ENCODE results near the gene SOCS3.

SOCS3 gene

GRCh38 chr17:78390241-78391050 lies 30.6 kb upstream of the SOCS3 start:
- no peak for DNase-seq (ENCODE audit: low read depth, low spot score)

- no peak for DNase-seq (ENCODE audit: low read depth, low spot score)
Measured at GRCh38 chr17:78387977-78388941, 28.4 kb upstream of the SOCS3 start.

GRCh38 chr17:78384479-78385175 lies 24.8 kb upstream of the SOCS3 start:
- no peak for DNase-seq (ENCODE audit: low read depth, low spot score)

- peak; percentile 97 for DNase-seq (ENCODE audit: low read depth, low spot score)
Measured at GRCh38 chr17:78383725-78384471, 24.0 kb upstream of the SOCS3 start.

- no peak for DNase-seq (ENCODE audit: low read depth, low spot score)
Measured at GRCh38 chr17:78381601-78382232, 21.8 kb upstream of the SOCS3 start.

GRCh38 chr17:78380370-78380769 lies 20.5 kb upstream of the SOCS3 start:
- DNase-seq (ENCODE audit: low read depth, low spot score), result no peak

GRCh38 chr17:78379131-78379491 lies 19.2 kb upstream of the SOCS3 start:
- DNase-seq (ENCODE audit: low read depth, low spot score), result no peak

- no peak for DNase-seq (ENCODE audit: low read depth, low spot score)
Measured at GRCh38 chr17:78378225-78379130, 18.6 kb upstream of the SOCS3 start, which contains the start of gene PGS1. Gene PGS1 (plus strand): TSS chr17:78378649. CDS start chr17:78378666, 17 bp downstream.

- no peak for DNase-seq (ENCODE audit: low read depth, low spot score)
Measured at GRCh38 chr17:78377858-78378224, 18.0 kb upstream of the SOCS3 start.

- no peak for DNase-seq (ENCODE audit: low read depth, low spot score)
Measured at GRCh38 chr17:78376161-78376560, 16.3 kb upstream of the SOCS3 start.

GRCh38 chr17:78375401-78376151 lies 15.7 kb upstream of the SOCS3 start:
- no peak for DNase-seq (ENCODE audit: low read depth, low spot score)

- DNase-seq (ENCODE audit: low read depth, low spot score), result no peak
Measured at GRCh38 chr17:78374631-78375274, 14.9 kb upstream of the SOCS3 start.

- DNase-seq (ENCODE audit: low read depth, low spot score), result no peak
Measured at GRCh38 chr17:78374189-78374588, 14.3 kb upstream of the SOCS3 start.

GRCh38 chr17:78372841-78373240 lies 13.0 kb upstream of the SOCS3 start:
- no peak for DNase-seq (ENCODE audit: low read depth, low spot score)

GRCh38 chr17:78371056-78371455 lies 11.2 kb upstream of the SOCS3 start:
- DNase-seq (ENCODE audit: low read depth, low spot score), result no peak

- DNase-seq (ENCODE audit: low read depth, low spot score), result no peak
Measured at GRCh38 chr17:78369791-78370381, 10.0 kb upstream of the SOCS3 start.

- no peak for DNase-seq (ENCODE audit: low read depth, low spot score)
Measured at GRCh38 chr17:78368854-78369495, 9.1 kb upstream of the SOCS3 start.

GRCh38 chr17:78368348-78368747 lies 8.5 kb upstream of the SOCS3 start:
- no peak for DNase-seq (ENCODE audit: low read depth, low spot score)

All from smooth muscle cell of the brain vasculature (primary cell).